Hippocampal formation (tissue), 2 donors: Measurements from ENCODE around the gene KLHL29.
A peak's percentile ranks its signal among the peaks of the same experiment; 100 is the strongest.
"Not testable (repeated sequence)": the region's sequence is repeated elsewhere in the genome, so short reads cannot be mapped to it uniquely, and the experiment has no call there.

ENCODE experiments used
- DNase-seq, 2 donors: peaks; one replicate each; lab custom pipeline; 2025; lab: John Stamatoyannopoulos, UW

Gene KLHL29

DNA sequence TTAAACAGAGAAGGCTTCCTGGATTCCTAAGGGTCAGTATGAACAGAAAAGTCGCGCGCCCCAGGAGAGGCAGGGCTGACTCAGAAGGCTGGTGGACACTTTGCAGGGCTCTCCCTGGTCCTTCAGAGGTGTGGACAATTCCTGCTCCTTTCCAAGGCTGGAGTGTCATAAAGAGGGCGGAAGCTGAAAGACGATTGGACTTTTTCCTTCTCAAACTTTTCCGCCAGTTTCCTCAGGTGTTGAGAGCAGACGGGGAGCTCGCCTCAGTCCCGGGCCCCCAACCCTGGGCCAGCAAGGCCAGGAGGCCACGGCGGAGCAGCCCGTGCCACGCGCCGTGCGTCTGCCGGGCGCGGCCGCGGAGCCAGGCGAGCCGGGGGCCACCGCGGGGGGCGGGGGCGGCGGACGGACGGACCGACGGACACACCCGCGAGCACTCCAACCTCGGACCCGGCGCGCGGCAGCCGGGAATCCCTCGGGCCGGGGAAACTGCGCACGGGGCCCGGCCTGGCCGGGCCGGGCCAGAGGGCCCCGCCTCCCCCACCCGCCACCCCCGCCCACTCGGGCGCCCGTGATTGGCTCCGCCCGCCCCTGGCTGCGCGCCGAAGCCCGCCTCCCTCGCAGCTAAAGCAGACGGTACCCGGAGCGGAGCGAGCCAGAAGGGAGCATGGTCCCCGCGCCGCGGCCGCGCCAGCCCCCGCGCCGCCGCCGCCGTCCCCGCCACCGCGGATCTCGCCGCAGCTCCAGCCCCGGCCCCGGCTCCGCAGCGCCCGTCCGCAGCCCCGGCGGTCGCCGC, at the start of gene KLHL29:
Gene KLHL29, plus strand, starts transcription at position 629 of the 793 bp plus-strand sequence. CDS start 177,018 bp downstream, outside the sequence.
- peak; percentile 27 to 74 for DNase-seq

DNA sequence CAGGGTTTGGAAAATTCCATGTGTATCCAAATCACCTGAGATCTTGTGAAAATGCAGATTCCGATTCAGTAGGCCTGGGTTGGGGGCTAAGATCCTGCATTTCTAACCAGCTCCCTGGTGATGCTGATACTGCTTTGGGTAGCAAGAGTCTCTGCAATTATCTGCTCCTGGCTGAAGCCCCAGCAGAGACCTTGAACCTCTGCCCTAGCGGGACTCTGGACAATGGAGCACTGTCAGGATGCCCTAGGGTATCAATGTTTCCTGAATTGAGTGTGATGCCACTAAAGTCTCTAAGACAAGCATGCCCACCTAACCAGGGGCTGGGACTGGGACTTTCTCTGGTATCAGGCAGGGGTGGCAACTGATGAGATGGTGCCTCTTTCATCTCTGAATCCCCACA, 49.4 kb upstream of the KLHL29 start:
- no peak for DNase-seq

DNA sequence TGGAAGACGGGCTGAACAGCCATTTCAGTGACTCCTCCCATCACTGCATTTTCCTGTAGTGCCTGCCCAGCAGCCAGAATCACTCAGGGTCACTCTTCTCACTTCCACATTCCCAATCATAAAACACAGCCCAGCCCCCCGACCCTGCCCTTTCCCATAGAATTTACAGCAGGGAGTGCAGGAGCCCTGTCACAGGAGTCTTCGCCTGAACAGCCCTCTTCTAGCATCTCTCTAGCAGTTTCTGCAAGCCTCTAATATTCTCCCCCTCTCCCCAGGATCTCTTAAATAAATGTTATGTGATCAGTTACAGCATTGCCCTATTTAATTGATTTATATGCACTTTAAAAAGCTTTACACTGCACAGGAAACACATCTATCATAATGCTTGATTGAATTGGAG, 42.9 kb upstream of the KLHL29 start:
- no peak for DNase-seq

DNA sequence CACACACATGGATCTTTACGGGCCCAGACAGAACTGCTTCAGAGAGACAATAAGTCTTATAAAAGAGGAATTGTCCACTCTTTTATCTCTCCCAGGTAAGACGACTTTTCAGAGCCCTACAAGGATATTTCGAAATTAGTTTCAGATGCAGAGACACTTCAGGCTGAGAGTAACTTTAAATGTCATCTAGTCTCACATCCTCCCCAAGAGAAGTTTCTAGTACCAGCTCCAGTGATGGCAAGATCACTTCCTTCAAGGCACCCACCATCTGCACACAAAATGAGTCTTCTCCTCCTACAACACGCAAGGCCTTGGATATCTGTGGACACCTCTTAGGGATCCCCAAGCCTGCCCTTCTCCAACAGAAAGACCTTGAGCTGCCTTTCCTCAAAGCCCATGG, 39.0 kb upstream of the KLHL29 start:
- no peak for DNase-seq

DNA sequence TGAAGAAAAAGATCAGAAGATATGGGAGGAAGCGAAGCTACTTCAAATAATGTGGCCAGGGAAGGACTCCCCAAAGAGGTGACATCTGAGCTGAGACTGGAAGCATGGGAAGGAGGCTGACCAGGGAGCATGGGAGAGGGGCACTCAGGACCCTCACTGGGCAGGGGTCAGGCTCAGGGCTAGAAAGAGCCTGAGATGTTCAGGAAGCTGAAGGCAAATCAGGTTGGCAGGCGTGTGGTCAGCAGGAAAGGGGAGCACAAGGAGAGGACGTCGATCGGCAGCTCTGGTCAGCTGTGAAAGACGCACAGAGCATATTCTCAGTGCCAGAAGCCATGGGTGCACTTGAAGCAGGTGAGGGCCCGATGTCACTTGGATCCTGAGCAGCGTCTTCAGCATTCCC, 38.2 kb upstream of the KLHL29 start:
- DNase-seq: no peak

DNA sequence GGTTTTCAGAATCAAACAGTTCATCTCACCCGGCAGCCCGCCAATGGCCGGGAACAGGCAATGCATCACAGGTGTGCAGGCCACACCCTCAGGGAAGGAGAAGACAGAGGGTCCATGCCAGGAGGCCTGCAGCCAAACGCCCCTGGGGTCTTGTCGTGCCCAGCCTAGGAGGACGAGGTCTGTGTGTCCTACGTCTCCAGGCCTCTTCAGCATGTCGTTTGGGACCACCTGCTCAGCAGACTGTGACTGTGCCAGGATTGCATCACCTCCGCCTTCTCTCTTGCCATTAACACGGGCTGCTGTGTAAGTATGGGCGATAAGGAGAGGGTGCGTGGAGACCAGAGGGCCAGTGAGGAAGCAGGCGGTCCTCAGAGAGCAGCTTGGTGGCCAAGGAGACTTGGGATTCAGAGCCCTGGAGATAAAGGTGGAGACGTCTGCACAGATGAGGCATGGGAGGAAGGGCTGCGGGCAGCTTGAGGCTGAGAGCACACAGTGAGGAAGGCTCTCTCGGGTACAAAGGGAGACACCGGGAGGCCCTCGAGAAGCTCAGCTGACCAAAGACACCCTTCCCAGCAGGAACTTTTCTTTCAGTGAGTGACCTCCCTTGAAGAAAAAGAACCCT, 37.4 kb upstream of the KLHL29 start:
- no peak for DNase-seq

DNA sequence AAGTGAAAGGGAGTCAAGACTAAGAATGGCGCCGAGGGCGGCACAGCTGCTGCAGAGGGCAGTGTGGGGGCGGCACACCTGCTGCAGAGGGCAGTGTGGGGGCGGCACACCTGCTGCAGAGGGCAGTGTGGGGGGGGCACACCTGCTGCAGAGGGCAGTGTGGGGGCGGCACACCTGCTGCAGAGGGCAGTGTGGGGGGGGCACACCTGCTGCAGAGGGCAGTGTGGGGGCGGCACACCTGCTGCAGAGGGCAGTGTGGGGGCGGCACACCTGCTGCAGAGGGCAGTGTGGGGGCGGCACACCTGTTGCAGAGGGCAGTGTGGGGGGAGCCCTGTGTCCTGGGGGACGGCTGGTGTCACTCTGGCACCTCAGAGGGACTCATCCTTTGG, 36.9 kb upstream of the KLHL29 start:
- DNase-seq: not testable (repeated sequence)

DNA sequence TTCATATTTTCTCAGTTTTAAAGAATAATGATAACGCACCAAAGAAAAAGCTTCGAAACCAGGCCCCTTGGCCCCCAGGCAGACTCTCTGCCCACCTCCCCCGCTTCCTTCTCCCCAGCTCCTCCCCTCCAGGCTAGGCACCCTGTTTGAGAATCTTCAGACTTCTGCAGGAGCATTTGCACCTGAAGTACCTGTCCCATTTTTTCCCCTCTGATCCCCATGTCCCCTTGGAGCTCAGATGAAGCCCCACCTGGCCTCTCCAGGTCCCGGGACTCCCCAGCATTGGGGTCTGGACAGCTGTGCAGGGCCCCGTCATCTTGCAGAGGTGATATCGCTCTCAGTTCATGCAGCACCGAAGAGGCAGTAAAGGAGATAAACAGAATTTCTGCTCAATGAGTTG, 35.5 kb upstream of the KLHL29 start:
- no peak for DNase-seq

DNA sequence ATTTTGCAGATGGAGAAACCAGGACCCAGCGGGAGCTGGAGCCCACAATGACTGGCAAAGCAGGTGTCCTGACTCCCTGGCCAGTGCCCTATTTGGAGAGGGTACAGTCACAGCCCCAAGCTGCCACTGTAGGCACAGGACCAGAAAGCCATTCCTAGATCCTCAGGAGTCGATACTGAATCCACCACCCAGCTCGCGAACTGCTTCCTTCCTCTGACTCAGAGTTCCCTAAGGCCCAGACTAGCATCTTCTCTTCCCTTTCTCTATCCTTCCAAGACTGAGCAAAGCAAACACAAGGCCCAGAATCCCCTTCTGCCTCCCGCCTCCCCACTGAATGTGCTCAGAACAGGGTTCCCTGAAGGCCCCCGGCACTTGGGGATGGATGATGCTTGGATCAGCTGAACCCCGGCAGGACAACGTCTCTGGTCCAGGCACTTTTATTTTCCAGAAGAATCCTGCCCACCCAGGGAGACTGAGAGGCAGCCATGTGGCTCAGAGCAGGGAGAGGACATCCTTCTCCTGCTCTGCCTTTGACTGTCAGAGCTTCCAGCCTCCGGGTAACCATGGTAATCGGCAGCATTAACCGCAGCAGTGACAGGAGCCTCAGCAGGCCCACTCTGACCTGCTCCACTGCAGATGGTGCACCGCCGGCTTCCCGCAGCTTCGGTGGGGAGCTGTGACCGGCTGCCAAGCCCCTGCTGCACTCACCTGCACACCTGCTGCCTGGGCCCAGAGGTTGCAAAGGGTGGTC, 34.8 kb upstream of the KLHL29 start:
- DNase-seq: peak in 1 of 2 donors; percentile 25

DNA sequence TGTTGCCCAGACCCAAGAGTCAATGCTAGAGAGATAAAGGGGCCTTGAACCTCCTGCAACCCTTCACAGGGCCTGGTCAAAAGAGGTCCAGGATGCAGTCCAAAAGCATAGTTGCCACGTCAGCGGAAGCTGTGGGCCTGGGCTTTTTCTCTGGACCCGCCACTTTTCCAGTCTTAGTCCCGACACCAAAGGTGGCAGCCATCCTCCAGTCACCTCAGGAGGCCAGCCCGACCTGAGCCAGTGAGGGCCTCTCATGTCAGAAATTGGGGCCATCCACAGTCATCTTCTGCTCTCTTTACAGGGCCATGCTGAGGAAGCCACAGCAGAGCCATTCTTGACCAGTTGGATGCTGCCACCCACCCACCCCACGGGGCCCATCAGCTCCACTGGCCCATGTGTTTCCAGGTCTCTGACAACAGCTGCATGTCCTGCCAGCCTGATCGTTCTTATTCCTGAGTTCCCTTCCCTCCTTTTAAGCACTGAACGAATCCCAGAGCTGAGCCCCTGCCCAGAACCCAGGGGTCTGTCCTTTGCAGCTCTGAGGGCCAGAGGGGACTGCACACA, 34.1 kb upstream of the KLHL29 start:
- no peak for DNase-seq

DNA sequence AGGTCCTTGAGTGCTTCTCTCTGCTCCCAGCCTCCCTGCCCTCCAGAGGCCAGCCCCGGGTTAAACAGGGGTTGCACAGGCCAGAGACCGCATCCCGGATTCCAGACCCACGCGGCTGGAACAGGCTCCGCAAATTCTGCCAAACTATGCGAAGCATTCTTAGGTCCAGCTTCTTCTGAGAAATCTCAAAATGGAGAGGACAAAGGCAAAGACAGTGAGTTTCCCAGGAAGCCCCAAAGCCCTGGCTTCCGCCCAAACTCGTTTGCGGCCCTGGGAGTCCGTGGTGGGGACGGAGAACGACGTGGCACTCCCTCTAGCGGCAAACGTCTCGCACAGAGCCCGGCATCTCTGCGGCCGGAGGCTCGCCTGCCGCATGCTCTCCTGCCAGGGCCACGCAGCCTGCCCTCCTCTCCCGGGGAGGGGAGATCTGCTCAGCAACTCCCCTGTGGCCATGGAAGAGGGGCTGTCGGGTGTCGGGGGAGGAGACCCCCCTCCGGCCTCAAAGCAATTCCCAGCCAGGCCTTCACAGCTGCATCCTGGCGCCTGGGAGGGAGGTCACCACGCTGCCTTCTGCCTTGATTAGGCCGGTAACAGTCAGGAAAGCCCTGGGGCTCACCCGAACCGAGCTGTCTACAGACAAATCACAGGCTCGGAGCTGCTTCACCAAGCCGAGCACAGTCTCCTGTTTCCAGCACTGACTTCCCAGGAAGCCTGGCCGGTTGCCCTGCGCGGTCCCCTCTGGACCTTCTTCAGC, 33.4 kb upstream of the KLHL29 start:
- peak; percentile 51 to 69 for DNase-seq

DNA sequence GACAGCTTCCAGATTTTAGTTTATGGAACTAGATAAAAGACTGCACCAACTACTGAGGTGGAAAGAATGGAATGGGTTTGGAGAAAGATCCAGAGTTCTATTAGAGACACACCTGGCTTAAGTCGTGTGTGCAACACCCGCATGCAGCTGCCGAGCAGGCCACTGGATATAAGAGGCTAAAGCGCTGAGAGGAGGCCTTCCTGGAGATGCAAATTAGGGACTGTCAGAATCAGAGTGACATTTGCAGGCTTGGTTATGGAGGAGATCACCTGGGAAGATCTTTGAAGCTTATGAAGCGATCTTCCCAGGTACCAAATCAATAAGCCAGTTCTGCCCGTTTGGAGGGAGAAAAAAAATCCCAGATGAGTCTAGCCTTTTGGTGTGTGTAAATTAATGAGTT, 30.4 kb upstream of the KLHL29 start:
- DNase-seq: no peak

DNA sequence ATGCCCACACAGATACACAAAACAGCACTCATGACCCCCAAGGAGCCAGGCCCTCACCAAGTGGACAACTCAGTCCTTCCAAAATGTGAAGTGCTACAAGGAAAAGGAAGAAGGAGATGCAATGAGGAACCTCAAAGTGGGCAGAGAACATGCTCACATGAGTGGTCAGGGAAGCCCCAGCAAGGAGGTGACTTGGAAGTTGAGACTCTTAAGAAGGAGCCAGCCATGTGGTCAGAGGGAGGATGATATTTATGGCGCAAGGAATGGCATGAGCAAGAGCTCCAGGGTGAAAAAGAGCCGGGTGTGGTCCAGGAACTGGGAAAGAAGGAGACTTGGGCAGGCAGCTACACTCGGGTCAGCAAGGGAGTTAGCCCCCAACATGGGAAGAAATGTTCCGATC, 30.0 kb upstream of the KLHL29 start:
- no peak for DNase-seq

DNA sequence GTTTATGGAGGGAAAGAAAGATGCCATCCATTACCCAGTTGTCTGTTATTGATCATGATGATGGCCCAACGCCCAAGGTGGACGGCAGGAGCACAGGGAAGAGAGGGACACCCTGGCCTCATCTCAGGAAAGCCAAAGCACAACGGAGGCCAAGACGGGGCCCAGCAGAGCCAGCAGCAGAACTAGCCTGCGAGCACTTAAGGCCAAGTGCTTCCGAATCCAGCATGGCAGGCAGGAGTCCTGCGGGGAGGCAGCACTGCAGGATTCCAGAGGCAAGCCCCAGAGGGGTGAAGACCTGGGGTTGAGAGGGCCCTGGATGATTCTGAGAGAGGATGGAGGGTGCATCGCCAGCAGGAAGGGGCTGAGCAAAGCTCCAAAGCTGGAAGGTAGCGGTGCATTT, 28.3 kb upstream of the KLHL29 start:
- DNase-seq: no peak

DNA sequence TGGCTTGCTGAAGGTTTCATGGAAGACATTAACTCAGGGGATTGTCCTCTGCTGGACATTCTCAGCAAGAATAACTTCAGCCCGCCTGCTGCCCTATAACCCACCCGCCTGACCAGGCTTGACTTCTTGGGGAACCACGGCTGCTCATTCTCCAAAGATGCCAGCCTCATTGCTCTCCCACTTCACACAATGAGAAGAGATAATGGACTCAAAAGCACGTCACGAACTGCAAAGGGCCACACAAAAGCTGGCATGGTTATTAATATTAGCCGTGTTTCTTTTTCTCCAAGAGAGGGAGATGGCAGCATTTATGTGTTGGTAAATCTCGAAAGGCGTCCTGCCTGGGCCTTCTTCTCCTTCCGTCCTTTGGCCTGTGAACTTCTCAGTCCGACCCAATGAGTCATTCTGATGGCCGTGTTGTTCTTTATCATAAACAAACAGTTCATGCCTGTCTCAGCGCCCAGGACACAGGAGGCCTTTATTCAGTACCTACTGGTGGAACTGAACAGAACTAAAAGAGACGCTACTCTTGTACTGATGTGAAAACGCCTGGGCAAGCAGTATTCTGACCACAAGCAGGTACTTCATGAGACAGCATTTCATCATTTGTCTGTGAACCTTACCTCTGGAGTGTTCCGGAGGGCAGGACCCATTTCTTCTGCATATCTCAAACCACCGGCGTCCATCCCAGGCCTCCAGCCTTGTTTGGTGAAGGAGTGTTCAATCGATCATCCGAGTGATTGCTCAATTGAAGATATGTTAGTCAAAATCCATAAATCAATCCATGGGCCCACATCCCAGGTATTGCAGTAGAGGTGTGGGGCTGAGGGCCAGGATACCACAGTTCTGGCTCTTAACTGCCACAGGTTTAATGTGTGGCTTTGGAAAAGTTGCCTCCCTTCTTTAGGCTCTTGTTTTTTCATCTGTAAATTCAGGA, 25.1 kb upstream of the KLHL29 start:
- no peak for DNase-seq

DNA sequence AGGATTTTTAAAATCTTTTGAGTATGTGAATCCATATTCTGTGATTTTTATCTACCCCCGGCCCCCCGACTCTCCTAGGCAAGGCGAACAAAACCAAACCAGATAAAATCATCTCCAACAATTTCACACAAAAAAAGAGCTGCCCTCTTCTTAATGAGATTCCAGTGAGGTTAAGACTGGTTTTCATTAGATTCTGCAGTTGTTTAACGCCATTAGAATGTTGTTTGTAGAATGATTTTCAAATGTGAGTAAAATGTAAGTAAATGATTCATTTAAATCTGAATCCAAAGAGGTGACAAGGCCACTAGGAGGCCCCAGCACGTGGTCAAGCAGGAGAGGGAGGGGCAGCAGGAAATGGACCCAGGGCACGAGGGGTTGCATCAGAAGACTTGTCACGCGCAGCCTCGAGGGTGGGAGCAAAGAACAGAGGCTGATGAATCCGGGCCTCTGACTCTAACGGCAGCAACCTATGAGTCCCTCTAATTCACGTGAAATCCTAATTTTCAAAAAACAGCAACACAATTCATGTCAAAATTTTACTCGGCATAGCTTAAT, 24.3 kb upstream of the KLHL29 start:
- no peak for DNase-seq

DNA sequence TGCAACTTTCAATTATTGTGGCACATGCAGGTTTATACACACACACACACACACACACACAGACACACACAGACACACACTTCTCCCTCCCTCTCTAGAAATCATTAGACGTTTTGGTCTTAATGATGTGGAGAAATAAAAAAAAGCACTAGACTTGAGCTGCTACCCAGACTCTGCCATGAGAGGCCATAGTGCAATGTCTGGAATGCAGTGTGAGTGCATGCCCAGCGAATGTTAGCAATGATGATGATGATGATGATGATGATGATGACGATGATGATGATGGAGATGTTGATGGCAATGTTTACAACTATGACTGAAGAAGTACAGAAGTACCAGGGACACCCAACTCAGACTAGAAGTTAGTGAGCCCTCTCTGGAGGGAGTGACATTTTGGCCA, 23.8 kb upstream of the KLHL29 start:
- DNase-seq: no peak

DNA sequence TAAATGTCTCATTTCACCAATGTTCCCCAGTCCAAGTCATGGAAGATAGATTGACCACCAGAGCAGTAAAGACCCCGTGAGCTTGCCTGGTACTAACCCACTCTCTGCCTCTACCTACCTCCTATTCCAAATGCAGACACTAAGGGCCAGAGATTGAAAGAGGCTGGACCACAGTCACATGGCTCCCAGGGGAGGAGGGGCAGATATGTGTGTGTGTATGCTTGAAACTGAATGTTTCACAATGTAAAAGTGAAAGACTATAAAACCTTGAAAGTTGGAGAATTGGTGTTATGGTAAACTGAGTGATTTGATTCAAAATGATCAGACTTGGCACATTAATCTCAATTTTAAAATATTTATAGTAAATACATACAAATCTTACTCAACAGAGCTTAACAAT, 21.7 kb upstream of the KLHL29 start:
- no peak for DNase-seq

DNA sequence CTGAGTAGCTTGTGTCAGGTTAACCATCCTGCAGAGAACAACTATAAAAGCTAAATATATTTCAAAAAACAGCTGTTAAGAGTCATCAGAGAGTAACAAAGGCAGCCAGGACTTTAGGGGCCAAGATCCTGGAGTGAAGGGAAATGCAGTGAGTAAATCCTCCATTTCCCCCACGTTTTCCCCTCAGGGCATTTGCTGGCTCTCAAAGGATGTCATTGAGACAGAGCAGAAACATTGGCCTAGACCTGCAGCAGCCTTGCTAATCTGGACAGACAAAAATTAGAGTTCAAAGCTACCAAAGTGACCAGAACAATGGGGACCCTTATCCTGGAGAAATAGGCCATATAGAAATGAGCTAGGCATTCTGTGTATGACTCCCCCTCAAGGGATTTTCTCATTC, 21.1 kb upstream of the KLHL29 start:
- no peak for DNase-seq

DNA sequence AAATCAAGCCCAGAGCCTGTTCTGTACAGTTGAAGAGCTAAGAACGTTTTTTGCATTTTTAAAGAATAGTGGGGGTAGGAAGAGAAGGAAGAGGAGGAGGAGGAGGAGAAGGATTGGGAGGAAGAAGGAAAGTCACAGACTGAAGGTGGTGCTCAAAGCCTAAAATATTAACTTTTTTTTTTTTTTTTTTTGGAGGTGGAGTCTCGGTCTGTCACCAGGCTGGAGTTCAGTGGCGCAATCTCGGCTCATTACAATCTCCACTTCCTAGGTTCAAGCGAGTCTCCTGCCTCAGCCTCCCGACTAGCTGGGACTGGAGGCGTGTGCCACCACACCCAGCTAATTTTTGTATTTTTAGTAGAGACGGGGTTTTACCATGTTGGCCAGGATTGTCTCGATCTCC, 18.3 kb upstream of the KLHL29 start:
- DNase-seq: no peak

DNA sequence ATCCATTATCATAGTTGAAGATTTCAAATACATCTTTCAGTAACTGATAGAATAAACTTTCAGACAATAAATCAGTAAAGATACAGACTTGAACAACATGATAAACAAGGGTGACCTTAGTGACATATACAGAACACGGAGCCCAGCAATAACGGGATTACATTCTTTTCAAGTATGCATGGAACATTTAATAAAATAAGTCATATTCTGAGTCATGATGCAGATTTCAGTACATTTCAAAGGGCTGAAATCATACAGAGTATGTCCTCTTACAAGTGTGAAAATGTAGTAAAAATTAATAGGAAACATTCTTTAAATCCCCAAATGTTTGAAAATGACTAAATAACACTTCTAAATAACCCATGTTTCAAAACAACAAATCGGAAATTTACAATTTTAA, 17.2 kb upstream of the KLHL29 start:
- DNase-seq: no peak
